Activated CD8-positive, alpha-beta memory T cell treated with anti-CD3 and anti-CD28 coated beads for 36 hours (primary cell): ENCODE measurements around the gene ADGRF5. TPM values are rescaled to one million over a fixed set of nuclear protein-coding genes. Genes with fewer than 3 reads are reported as not detected.

Experiments
- CTCF ChIA-PET: fragments of 350-600 bp; sonication (Branson Sonifier 250); formaldehyde crosslinking; loops from one replicate; lab custom pipeline; 2021; ENCODE audit warnings: antibody characterized with exemption; lab: Charles Lee
- POLR2A ChIA-PET: fragments of 350-600 bp; sonication (Branson Sonifier 250); formaldehyde crosslinking; loops from one replicate; lab custom pipeline; 2021; ENCODE audit warnings: antibody characterized with exemption; lab: Charles Lee
- total RNA-seq, 2 experiments: library from RNA; stranded (reverse); gene quantifications; one replicate each; pipeline ENCODE4 v1.2.3, GENCODE V29; 2021

Gene ADGRF5
- total RNA-seq, 2 experiments from 2014 or later: not detected

DNA sequence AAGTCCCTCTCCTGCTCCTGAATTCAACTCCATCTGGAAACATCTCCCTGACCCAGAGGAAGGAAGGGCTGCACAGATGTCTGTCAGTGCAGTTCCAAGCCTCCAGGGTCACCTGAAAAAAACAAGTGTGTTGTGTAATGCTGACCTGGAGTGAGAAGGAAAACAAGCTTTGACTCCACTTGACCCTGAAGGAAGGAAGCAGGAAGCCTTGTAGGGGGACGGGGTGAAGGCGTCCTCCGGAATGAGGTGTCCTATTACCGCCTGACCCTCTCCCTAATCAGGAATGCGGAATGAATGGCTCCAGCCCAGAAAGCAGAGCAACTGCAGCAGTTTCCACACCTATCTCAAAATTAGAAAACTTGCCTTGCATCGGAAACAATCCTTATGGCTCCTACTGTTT, 13.9 kb upstream of the ADGRF5 start:
- ChIA-PET POLR2A (no interaction called here), CTCF (no interaction called here)

DNA sequence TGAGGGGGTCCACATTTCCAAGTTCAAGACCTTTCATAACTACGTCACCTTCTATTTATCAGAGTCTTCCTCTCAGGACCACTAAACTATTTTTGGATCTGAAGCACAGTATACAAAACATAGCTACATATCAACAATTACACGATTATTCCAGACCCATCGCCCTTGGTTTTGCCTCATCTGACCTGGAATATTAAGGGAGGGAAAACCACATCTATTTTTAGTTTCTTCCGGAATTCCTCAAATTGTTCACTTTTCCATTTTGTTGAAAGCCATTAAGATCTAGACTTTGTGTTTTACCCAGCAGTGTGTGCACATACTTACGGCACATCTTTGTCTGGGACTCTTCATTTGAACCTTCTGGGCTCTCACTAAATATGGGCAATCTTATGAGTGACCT, 12.0 kb upstream of the ADGRF5 start:
- ChIA-PET POLR2A (no interaction called here), CTCF (no interaction called here)

DNA sequence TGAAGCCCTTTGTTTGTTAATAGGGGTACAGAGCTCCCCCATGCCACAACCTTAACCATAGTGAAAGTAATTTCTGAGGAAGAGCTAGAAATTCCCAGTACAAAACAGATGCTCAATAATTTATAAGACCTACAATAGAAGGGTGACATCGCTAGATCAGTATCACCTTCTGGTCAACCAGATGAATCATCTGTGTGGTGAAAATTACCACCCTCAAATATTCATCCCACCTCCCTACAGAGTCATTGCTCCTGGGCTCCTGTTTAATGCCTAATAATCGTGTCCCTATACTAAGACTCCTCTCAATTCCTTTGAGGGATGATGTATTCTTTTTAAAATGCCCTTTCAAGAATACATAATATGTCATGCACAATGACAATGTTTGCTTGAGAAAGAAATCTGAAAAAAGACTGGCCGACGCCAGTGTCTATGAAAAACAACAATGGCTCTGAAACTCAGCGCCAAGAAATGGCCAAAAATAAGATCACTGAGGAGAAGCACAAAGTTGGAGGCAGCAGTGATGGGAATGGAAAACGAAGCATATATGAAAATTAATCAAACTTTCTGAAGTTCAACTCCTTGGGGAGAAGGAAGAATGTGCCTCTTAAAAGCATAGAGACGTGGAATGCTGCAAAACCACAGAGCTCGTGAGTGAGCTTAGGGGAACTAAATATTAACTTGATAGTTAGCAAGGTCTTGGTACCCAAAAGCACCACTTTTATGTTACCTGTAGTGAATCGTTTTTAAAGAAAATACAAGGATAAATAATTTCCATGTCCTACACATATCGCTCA, 11.0 kb upstream of the ADGRF5 start:
- POLR2A ChIA-PET: no interaction called here
- CTCF ChIA-PET: no interaction called here

DNA sequence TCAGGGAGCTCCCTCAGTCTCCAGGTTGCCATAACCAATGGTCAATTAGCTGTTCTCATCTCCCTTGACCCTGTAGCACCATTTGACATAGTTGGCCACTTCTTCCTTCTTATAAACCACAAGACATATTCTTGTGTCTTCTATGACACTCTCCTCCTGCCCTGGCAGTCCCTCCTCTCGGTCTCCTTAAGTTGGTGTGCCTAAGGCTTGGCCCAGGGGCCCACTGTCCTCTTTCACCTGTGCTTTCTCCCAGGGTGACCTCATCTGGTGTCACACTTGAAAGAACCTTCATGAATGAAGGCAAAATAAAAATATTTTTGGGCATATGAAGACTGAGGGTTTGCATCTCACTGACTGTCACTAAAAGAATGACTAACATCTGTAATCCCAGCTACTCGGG, 9.7 kb upstream of the ADGRF5 start:
- ChIA-PET POLR2A (no interaction called here), CTCF (no interaction called here)

DNA sequence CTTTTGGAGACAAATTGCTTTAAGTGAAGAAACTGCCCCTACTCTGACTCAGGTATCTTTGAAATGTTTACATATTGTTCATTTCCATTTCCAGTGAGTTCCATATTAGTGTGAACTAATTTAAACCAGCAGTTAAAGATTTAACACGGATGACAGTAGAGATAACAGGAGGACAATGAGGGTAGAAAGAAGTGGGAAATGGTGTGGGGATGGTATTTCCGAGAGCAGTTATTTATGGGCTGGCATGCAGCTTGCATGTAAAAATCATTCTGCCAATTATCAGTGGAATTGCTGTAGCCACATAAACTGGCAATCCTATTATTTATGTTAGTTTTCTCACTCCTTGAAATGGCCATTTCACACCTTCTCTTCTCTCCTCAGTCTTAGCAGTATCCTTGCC, 8.6 kb upstream of the ADGRF5 start:
- ChIA-PET CTCF (no interaction called here), POLR2A (no interaction called here)

DNA sequence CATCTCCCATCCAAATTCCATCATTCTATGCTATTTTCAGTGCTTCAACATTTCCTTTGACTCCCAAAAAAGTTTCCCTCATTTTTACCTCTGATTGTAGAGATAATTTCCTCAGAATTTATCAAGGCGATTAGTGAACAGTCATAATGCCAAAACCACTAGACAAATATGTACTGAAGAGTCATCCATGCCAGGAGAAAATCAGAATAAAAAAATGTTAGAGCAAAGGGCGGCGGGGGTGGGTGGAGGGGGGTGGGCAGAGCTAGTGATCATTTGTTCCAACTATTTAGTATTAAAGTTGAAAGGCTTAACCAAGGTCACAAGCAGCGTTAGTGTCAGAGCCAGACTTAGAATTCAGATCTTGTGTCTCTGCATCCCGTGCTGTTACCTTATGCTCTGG, 5.3 kb upstream of the ADGRF5 start:
- POLR2A ChIA-PET: no interaction called here
- CTCF ChIA-PET: no interaction called here

DNA sequence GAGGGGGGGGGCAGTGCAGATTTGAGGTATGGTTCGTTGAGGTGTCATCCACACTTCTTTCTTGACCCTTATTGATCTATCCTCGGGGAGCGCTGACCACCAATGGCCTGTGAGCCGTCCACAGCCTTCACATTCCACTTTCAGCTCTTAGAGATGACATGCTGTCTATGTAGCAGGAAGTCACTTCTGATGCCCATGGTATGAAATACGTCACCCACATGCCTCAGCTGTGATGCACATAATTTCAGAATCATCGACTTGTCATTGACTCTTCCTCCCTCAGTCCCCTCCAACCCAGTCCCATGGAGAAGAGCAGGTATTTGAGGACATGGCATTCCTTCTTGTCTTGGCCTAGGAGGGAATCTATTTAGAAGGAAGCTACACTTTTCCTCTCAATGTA, 4.7 kb upstream of the ADGRF5 start:
- POLR2A ChIA-PET: no interaction called here
- CTCF ChIA-PET: no interaction called here

DNA sequence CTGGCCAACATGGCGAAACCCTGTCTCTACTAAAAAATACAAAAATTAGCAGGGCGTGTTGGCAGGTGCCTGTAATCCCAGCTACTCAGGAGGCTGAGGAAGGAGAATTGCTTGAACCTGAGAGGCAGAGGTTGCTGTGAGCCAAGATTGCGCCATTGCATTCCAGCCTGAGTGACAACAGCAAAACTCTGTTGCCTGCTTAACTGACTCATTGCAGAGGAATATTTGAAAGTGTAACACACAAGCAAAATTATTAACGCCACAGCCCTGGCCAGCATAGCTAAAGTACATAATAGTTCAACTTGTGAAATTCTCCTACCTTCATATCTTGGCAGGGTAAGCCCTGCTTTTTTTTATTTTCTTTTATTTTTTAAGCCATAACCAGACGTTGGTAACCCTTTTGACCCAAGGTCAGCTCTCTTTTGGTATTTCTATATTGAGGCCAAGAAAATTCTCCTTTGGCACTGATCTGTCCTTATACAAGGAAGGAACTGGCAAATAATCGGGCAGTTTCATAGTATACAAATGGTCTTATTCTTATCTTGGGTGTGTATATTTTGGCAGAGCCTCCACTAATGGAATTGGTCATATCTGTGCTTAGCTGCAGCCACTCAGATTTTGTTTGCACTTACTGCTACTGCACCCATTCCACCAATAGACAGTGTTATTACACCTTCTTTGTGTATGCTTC, 4.0 kb upstream of the ADGRF5 start:
- ChIA-PET POLR2A (no interaction called here), CTCF (no interaction called here)

DNA sequence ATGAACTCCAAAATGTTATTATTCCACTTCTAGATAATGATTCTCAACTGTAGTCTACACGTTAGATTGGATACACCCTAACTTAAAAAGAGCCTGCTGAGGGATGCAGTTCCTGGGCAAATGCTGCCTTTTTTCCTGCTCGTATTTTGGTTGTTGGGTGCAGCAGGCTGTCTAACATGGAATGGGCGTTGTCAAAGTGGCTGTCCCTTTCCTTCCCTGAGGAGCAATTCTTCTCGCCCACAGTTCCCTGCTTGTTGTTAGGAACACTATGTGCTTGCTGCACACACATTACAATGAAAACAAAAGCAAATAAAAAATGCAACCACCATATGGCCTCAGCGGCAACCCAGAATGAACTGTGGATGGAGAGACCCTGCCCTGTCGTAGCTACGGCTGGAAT, 1.7 kb upstream of the ADGRF5 start:
- CTCF ChIA-PET: no interaction called here
- POLR2A ChIA-PET: no interaction called here

DNA sequence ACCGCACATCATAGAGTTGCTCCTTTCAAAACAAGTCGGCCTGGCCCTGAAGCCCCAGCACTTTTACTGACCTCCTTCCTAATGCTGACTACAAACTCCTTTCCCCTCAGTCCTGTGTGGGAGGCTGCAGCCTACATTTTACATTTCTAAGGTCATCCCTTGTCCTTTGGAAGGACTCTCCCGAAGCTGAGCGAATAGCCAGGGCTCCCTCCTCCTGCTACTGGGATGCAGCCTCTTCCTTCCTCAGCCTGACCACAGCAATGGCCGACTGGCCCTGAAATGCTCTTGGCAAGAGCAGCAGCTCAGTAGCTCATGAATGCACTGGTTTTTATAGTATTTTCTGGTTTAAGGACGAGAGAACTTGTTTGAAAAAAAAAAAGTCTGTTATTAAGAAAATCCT, 679 bp downstream of the ADGRF5 start:
- ChIA-PET CTCF (no interaction called here), POLR2A (no interaction called here)

DNA sequence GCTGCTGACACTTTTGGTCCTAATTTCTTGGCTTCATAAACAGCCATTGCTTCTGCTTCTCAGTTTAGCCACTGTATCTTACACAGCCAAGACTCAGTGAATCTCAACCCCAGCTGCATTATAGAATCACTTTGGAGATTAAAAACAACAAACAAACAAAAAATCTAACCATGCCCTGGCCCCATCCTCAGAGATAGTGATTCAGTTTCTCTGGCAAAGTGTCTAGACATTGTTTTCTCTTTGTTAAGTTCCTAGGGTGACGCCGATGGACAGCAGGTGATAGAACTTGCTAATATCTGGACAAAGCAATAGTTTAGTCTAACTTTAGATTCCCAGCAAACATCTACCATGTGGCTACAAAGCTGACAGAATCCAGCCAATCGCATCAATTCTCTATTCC, 2.9 kb downstream of the ADGRF5 start:
- ChIA-PET CTCF (no interaction called here), POLR2A (no interaction called here)

DNA sequence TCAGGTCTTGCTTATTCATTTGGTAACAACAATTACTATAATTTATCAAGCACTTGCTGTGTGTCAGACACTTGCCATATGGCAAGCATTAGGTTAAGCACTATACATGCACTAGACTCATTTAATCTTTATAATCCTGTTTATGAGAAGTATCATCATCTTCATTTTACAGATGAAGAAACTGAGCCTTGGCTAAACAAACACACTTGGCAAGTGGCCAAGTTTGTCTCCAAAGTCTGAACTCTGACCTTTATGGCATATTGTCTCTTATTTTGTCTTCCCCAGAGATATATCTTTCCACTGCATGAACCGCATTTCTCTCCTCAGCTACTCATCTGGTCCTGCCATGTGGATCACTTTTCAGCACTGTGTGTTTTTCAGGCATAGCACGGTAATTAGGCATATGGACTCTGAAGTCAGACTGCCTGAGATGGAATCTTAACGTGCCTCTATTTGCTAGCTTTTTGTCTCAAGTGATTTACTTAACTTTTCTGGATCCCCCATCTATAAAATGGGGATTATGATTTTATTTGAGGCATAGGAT, 4.7 kb downstream of the ADGRF5 start:
- CTCF ChIA-PET: no interaction called here
- POLR2A ChIA-PET: no interaction called here

DNA sequence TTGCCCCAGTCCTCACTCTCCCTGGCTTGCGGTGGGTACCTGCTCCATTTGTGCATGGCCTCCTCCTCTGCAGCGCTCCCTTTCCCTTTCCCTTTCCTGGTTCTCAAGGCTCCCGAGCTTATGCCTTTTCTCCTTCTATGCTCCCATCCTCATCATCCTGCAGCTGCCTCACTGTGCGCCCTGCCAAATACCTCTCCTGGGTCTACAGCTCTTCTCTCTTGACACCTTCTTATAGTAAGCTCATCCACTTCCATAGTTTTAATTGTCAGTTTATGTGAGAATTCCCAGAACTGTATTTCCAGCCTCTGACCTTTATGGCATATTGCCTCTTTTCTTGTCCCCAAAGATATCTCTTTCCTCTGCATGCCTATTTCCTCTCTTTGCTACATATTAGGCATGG, 5.9 kb downstream of the ADGRF5 start:
- ChIA-PET CTCF (no interaction called here), POLR2A (no interaction called here)

DNA sequence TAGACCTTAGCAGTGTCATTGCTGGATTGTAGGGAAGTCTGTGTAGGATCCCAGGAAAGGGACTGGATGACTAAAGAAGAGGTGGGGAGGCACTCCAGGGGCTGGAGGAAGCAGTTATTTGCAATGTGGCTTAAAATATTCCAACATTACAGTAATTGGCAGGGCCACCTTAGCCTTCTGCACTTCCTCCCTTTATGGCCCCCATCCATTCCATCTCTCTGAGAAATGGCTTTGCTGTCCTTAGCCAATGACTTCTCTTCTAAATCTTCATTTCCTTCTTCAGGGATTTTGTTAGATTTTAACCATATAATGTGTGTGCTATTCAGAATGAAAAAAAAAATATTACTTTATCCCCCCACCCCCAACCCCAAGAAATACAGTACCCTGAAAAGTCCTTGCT, 6.4 kb downstream of the ADGRF5 start:
- ChIA-PET POLR2A (no interaction called here), CTCF (no interaction called here)

DNA sequence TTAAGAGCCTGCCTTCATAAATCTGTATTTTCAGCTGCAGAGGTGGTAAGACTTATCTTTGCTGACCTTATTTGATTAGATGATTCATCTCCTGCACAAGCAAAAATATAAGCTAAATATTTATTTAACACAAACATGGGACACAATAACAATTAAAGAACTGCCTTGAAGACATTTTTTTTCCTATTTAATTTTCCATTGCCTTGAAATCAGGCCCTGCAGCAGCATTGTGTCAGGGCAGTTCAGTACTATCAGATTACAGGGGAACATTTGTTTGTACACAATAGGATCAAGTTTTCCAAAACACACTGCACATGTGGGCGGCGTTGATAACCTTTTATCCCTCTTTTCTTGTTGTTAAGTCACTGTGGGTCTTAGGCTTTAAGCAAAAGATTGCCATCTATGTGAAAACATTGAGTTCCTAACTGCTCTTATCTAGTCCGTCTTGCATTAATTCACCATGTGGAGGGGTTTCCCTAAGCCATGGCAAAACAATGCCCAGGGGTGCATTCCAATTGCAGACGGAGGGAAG, 7.4 kb downstream of the ADGRF5 start:
- ChIA-PET CTCF (no interaction called here), POLR2A (no interaction called here)

DNA sequence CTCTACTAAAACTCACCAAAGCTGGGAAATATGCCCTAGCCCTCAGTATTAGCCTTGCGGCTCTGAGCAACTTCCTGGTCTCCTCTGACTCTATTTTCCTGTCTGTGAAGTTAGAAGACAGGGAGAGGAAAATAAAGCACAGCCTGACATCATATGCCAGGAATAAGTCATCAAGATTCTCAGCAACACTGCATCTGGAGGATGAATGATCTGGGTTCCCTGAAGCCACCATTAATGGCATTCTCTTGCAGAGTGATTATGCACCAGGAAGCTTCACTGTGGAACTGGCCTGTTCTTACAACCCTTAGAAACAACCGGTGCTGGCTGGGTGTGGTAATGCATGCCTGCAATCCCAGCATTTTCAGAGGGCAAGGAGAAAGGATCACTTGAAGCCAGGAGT, 12.4 kb downstream of the ADGRF5 start:
- ChIA-PET POLR2A (no interaction called here), CTCF (no interaction called here)

DNA sequence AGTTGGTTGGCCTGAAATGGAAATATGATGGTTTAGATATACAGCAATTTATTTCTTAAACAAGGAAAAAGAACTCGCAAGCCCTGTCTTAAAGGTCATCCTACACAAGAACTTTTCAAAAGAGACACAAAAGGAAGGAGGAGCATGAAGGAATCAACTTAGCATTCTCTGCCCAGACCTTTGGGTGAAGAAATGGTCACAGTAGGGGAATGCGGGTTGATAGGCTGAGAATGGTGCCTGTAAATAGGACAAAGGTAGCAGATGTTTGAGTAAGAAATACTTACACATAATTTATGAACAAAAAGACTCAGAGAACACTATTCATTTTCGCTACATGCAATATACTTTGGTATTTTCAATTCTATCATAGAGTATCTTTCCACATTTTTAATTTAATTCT, 15.0 kb downstream of the ADGRF5 start:
- ChIA-PET CTCF (no interaction called here), POLR2A (no interaction called here)

DNA sequence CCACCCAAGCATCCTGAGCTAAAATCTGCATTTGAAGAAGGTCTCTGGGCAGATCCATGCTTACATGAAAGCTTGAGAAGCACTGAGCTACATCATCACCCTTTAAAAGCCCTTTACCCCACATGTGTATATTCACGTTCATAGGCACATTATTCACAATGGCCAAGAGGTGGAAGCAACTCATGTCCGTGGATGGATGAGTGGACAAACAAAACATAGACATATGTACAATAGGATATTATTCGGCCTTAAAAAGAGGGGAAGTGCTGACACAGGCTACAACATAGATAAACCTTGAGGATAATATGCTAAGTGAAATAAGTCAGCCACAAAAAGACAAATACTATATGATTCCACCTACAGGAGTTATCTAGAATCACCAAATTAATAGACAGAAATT, 17.6 kb downstream of the ADGRF5 start:
- POLR2A ChIA-PET: no interaction called here
- CTCF ChIA-PET: no interaction called here

DNA sequence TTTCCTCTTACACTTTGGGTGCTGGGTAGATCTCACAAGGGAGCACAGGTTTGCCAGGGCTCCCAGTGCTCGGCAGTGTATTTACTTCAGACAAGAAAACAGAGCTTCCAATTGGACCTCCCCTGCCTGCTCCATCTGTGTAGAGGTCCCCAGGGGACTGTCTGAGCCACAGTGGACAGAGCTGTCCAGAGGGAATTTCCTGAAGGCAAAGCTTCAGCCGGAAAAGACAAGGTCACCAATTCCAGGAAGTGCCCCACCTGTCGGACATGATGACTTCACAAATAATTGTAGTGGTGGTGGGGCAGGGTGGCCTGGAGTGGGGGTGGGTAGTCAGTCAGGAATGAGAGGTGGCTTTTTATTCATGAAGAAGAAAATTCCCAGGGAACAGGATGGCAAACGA, 18.6 kb downstream of the ADGRF5 start:
- ChIA-PET POLR2A (no interaction called here), CTCF (no interaction called here)

DNA sequence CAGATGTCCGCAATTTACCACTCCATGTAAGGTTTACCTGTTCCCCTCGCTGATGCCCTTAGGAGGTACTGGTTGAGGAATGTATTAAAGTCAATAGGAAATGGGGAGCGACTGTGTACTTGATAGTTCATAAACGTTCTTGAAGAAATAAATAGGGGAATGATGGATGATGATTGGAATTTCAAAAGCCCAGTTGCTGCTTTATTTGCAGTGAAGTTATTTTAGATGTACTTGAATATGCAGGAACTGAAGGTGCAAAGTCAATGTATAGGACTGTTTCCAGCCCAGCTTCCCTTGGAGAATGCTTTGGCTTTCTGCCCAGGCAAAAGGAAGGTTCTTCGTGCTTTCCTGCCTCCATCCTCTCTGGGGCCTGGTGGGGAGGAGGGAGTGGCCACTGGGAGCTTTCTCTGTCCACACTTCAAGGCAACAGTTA, 19.8 kb downstream of the ADGRF5 start:
- ChIA-PET CTCF (no interaction called here), POLR2A (no interaction called here)

DNA sequence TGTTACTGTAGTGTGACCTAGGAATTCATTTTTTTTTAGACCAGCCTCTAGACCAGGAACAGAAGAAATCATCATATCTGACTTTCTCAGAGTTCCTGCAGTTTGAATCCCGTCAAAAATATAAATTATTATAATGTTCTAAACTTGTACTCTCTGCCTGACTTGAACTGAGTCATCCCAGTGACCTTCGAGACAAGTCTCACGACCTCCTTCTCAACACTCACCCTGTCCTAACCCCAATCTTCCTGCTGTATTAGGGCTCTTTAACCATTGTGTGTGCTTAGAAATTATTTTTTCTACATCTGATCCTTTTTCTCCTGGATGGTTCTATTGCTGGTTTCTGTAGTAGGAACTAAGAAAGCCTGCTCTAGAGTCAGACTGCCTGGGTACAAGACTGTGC, 21.5 kb downstream of the ADGRF5 start:
- ChIA-PET POLR2A (no interaction called here), CTCF (no interaction called here)
